Measurements from ENCODE around the gene ESR2.
A peak's percentile ranks its signal among the peaks of the same experiment; 100 is the strongest.
"Not testable (repeated sequence)": the region's sequence is repeated elsewhere in the genome, so short reads cannot be mapped to it uniquely, and the experiment has no call there.

The ESR2 gene

GRCh38 chr14:64194404-64194803 is 99.8 kb downstream of the ESR2 start:
- no peak for DNase-seq

- no peak for DNase-seq
Observed at GRCh38 chr14:64193821-64194220, 100.3 kb downstream of the ESR2 start.

GRCh38 chr14:64191756-64192155 is 102.4 kb downstream of the ESR2 start:
- DNase-seq, result peak in 1 of 2 experiments; percentile 6

GRCh38 chr14:64190974-64191502 is 103.1 kb downstream of the ESR2 start:
- DNase-seq, result no peak

GRCh38 chr14:64187331-64187730 is 106.8 kb downstream of the ESR2 start:
- no peak for DNase-seq

DNA sequence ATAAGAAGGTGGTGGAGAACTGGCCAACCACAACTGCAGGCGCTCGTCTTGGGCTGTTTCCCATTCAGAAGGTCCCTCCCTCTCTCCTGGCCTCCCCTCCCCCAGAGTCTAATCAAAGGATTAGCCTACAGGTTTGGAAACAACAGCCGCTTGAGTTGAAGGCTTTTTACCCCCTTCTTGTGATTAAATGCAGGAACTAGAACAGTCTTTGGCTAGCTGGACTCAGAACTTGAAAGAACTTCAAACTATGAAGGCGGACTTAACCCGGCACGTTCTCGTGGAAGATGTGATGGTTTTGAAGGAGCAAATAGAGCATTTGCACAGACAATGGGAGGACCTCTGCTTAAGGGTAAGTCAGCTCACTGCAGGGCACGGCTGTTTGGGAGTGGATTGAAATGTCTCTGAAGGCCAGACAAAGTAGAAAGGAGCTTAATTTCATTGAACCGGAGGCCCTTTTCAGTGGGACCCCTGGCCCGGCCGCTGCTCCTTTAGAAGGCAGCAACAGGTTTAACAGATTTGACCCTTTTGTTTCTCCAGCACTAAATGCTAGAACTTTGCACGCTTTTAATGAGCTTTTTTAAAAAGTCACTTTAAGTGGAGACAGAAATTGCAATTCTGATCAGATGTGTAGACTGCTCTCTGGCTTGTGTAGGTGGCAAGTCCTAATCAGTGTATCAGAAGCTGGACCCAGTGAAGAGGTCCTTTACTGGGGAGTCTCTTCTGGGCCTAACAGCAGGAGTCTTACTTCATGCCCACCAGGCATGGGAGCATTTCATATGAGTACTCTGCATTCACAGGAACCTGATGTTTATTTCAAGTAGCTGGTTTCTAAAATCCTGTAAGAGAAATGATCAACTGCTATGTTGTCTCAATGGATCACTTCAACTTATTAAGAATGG is 107.7 kb downstream of the ESR2 start:
- DNase-seq, result no peak

GRCh38 chr14:64185184-64185583 is 109.0 kb downstream of the ESR2 start:
- DNase-seq, result no peak

- no peak for DNase-seq
Observed at GRCh38 chr14:64184103-64184729, 110.0 kb downstream of the ESR2 start.

- DNase-seq, result not testable (repeated sequence)
Observed at GRCh38 chr14:64182908-64183307, 111.3 kb downstream of the ESR2 start.

- DNase-seq, result no peak
Observed at GRCh38 chr14:64178814-64179213, 115.4 kb downstream of the ESR2 start.

DNA sequence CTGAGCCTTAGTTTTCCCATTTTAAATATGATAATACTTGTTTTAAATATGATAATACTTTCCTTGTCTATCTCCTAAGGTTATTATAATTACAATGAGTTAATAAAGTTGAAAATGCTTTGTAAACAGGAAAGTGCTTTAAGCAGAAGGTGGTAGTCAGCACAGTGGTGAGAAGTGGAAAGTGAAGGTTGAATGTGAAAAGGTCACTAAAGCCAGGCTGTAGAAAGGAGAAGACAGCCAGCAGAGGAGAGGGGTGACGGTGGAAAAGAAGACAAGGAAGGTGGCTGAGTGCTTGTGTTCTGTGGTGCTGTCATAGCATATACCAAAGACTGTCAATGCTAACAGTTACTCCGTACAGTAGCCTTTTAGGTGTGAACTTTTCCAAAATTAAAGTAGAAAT is 117.8 kb downstream of the ESR2 start:
- DNase-seq, result no peak

DNA sequence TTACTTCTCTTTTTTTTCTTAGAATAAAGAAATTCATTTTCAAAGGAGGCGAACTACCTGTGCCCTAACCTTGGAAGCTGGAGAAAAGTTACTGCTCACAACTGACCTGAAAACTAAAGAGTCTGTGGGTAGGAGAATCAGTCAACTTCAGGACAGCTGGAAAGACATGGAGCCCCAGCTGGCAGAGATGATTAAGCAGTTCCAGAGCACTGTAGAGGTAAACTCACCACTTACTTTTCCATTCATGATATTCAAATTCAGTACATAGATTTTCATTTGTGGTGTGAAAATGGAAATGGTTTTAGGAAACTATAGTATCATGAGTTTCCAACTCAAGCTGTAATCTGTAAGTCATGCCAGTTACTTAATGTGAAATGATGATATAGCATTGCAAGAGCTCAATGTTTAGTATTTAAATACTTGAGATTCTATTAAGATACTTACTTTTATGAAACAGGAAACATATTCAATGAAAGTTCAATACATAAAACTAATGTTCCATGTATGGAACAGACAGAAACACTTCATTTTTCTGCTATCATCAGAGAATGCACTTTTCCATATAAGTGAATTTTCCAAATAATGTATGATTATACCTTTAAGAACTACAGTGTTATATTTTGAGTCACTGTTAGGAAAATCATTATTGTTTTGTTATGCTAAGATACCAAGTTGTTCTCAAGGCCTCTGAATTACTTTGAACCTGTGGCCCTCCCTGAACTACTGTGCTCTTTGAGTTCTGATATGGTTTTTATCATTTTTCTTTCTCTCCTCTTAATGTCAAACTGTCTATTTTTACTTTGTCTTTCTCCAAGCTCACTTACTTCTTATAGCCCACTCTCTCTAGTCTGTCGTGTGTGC is 119.0 kb downstream of the ESR2 start:
- no peak for DNase-seq

- no peak for DNase-seq
Observed at GRCh38 chr14:64170181-64170580, 124.0 kb downstream of the ESR2 start.

- no peak for DNase-seq
Observed at GRCh38 chr14:64159588-64159987, 134.6 kb downstream of the ESR2 start.

GRCh38 chr14:64158608-64159007 is 135.6 kb downstream of the ESR2 start:
- no peak for DNase-seq

- DNase-seq, result no peak
Observed at GRCh38 chr14:64149921-64150320, 144.2 kb downstream of the ESR2 start.

- DNase-seq, result no peak
Observed at GRCh38 chr14:64147126-64147790, 146.9 kb downstream of the ESR2 start.

DNA sequence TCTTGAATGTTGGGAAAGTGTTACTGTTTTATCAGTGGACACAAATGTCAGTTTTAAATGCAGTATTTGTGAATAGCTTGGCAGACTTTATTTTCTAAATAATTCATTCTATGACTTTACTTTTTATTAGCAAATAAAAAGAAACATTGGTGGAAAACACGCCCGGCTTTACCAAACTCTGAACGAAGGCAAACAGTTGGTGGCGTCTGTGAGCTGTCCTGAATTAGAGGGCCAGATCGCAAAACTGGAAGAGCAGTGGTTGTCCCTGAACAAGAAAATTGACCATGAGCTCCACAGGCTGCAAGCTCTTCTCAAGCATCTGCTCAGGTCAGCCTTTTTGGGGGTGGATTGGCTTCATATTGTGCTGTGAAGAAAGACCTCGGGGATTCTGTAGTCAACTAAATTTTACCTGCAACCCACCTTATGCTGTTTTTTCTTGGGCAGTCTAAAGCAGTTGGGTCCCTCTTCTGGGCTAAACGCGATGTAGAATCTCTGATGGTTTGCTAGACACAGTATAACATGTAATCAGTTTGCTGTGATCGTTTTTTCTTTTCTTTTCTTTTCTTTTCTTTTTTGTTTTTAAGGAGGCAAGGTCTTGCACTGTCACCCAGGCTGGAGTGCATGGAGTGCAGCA is 156.4 kb downstream of the ESR2 start:
- no peak for DNase-seq

- no peak for DNase-seq
Observed at GRCh38 chr14:64126548-64126947, 167.6 kb downstream of the ESR2 start.

DNA sequence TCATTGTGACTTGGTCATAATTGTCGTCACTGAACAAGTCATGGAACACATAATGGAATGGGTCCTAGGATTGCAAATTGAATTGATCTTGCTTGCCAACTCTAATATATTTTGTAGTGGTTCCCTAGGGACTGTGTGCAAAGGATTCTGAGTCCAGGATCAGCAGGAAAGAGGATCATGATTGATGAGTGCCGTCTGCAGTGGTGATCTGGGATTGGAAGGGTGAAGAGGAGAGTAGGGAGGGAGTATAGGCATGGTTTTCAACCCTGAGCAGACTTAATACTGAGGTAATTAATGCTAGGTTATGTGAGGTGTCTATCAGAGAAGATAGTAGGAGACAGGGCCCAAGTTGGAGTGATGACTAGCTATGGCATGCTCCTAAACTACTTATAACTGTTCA is 168.9 kb downstream of the ESR2 start:
- no peak for DNase-seq

GRCh38 chr14:64123241-64123822 is 170.8 kb downstream of the ESR2 start:
- no peak for DNase-seq

DNA sequence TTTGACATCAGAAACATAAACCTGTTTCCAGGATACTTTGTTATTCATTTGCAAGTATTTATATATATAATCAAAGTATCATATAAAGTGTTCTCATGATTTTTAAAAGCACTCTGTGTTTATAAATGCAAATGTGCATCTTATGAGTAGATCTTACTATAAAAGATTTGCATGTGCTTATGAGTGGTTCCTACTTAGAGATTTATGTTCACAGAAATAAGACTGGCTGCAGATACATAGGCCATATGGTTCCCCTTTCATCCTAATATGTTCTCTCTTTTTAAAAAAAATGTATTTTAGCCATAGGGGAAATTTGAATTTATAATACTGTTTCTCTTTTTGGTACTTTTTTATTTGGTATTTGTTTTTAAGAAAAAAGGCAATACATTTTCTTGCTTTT is 174.2 kb downstream of the ESR2 start:
- DNase-seq, result no peak
